Stomach smooth muscle (tissue), 2 donors: Measurements from ENCODE around the gene TNIP2.
A peak's percentile ranks its signal among the peaks of the same experiment; 100 is the strongest.

ENCODE experiments used
- H3K27ac ChIP-seq: one replicate; pipeline ENCODE4 v1.7.0; 2013; ENCODE audit warnings: mild to moderate bottlenecking, low read length, inconsistent platforms
- H3K27me3 ChIP-seq, 2 donors: one replicate each; pipeline ENCODE4 v1.7.0; 2013; ENCODE audit warnings: low read length in 2 of 2; ENCODE audit not compliant: insufficient read depth in 2 of 2, control insufficient read depth in 1 of 2
- H3K36me3 ChIP-seq, 2 donors: one replicate each; pipeline ENCODE4 v1.7.0; 2013; ENCODE audit warnings: low read length in 2 of 2; ENCODE audit not compliant: control insufficient read depth in 2 of 2, insufficient read depth in 2 of 2
- H3K4me1 ChIP-seq: one replicate; pipeline ENCODE4 v1.7.0; 2013; ENCODE audit warnings: low read length; ENCODE audit not compliant: control insufficient read depth, insufficient read depth
- H3K4me3 ChIP-seq, 2 donors: one replicate each; pipeline ENCODE4 v1.7.0; 2013; ENCODE audit warnings: low read length in 2 of 2
- H3K9ac ChIP-seq, 2 donors: one replicate each; pipeline ENCODE4 v1.7.0; 2013; ENCODE audit warnings: low read length in 2 of 2, mild to moderate bottlenecking in 1 of 2
- H3K9me3 ChIP-seq, 2 donors: one replicate each; pipeline ENCODE4 v1.7.0; 2013; ENCODE audit warnings: low read length in 2 of 2; ENCODE audit not compliant: control insufficient read depth in 2 of 2
- donor health status: healthy.
- donor health status: Pancreatic carcinoma.

The TNIP2 gene

GRCh38 chr4:2755821-2756690 lies at the start of gene TNIP2:
TNIP2 (minus strand) TSS chr4:2756336; CDS start chr4:2756289, 47 bp downstream.
- Histone ChIP-seq H3K4me1 (peaks cover 25% of the 10 kb centered on the region), H3K9me3 (no peaks in the 10 kb centered on the region), H3K4me3 (peak within 1 kb of the TSS; percentile 66 to 86), H3K27me3 (no peaks in the 10 kb centered on the region), H3K9ac (peak within 1 kb of the TSS; percentile 60 to 83), H3K27ac (peak within 1 kb of the TSS; percentile 37), H3K36me3 (peaks cover 0 to 5% of the 10 kb centered on the region in 2 donors)

GRCh38 chr4:2804973-2805501 lies 48.9 kb upstream of the TNIP2 start:
- Histone ChIP-seq H3K9ac (no peak overlapping the region), H3K36me3 (no peaks in the 10 kb centered on the region), H3K4me3 (no peak overlapping the region), H3K27me3 (no peaks in the 10 kb centered on the region), H3K27ac (no peak overlapping the region), H3K9me3 (no peaks in the 10 kb centered on the region), H3K4me1 (peaks cover 62% of the 10 kb centered on the region)

- H3K27ac ChIP-seq, result no peak overlapping the region
- H3K4me1 ChIP-seq, result peaks cover 65% of the 10 kb centered on the region
- no peaks in the 10 kb centered on the region for H3K27me3 ChIP-seq
- H3K9me3 ChIP-seq, result no peaks in the 10 kb centered on the region
- no peak overlapping the region for H3K9ac ChIP-seq
- no peak overlapping the region for H3K4me3 ChIP-seq
- no peaks in the 10 kb centered on the region for H3K36me3 ChIP-seq
These were observed 48.4 kb upstream of the TNIP2 start for GRCh38 chr4:2804449-2804972.

- H3K9ac ChIP-seq, result no peak overlapping the region
- H3K4me3 ChIP-seq, result no peak overlapping the region
- peaks cover 68% of the 10 kb centered on the region for H3K4me1 ChIP-seq
- H3K27me3 ChIP-seq, result no peaks in the 10 kb centered on the region
- H3K9me3 ChIP-seq, result no peaks in the 10 kb centered on the region
- H3K36me3 ChIP-seq, result no peaks in the 10 kb centered on the region
- no peak overlapping the region for H3K27ac ChIP-seq
These were observed 47.7 kb upstream of the TNIP2 start for GRCh38 chr4:2803624-2804448.

GRCh38 chr4:2802618-2803531 lies 46.7 kb upstream of the TNIP2 start:
- no peak overlapping the region for H3K4me3 ChIP-seq
- H3K27ac ChIP-seq, result no peak overlapping the region
- H3K9me3 ChIP-seq, result no peaks in the 10 kb centered on the region
- peaks cover 73% of the 10 kb centered on the region for H3K4me1 ChIP-seq
- H3K9ac ChIP-seq, result no peak overlapping the region
- H3K36me3 ChIP-seq, result no peaks in the 10 kb centered on the region
- H3K27me3 ChIP-seq, result no peaks in the 10 kb centered on the region

GRCh38 chr4:2800691-2801596 lies 44.8 kb upstream of the TNIP2 start:
- H3K4me1 ChIP-seq, result peaks cover 75% of the 10 kb centered on the region
- H3K4me3 ChIP-seq, result peak overlapping the region in 1 of 2 donors; percentile 54
- no peaks in the 10 kb centered on the region for H3K27me3 ChIP-seq
- H3K9me3 ChIP-seq, result no peaks in the 10 kb centered on the region
- H3K36me3 ChIP-seq, result no peaks in the 10 kb centered on the region
- H3K9ac ChIP-seq, result peak overlapping the region; percentile 9 to 47
- peak overlapping the region; percentile 67 for H3K27ac ChIP-seq

- Histone ChIP-seq H3K36me3 (no peaks in the 10 kb centered on the region), H3K9ac (peak overlapping the region in 1 of 2 donors; percentile 9), H3K9me3 (no peaks in the 10 kb centered on the region), H3K27me3 (no peaks in the 10 kb centered on the region), H3K4me1 (peaks cover 74% of the 10 kb centered on the region), H3K27ac (peak overlapping the region; percentile 18), H3K4me3 (peak overlapping the region in 1 of 2 donors; percentile 54)
These were observed 44.0 kb upstream of the TNIP2 start for GRCh38 chr4:2799971-2800690.

- no peaks in the 10 kb centered on the region for H3K36me3 ChIP-seq
- peak overlapping the region; percentile 60 for H3K27ac ChIP-seq
- no peak overlapping the region for H3K4me3 ChIP-seq
- no peak overlapping the region for H3K9ac ChIP-seq
- peaks cover 75% of the 10 kb centered on the region for H3K4me1 ChIP-seq
- H3K9me3 ChIP-seq, result no peaks in the 10 kb centered on the region
- no peaks in the 10 kb centered on the region for H3K27me3 ChIP-seq
These were observed 43.2 kb upstream of the TNIP2 start for GRCh38 chr4:2799224-2799911.
